Sigmoid colon (tissue), 4 donors: Measurements from ENCODE around the gene BPIFA2.

Experiments used
- CTCF ChIP-seq, 4 experiments: fragments of 450-650 bp in 3 of 4; fragments of 200-600 bp in 1 of 4; IDR thresholded peaks; one replicate each; pipeline ENCODE4 v1.5.1; 2016 to 2019; ENCODE audit warnings: antibody characterized with exemption in 4 of 4, mild to moderate bottlenecking in 3 of 4, moderate library complexity in 2 of 4
- EP300 ChIP-seq, 4 donors: sonication (generic); formaldehyde crosslinking; IDR thresholded peaks; one replicate each; pipeline ENCODE4 v1.6.1; 2017; ENCODE audit warnings: antibody characterized with exemption in 4 of 4
- POLR2A ChIP-seq, 2 donors: fragments of 450-650 bp; IDR thresholded peaks; one replicate each; pipeline ENCODE4 v1.6.1; 2016; ENCODE audit warnings: antibody characterized with exemption in 2 of 2, mild to moderate bottlenecking in 2 of 2, moderate library complexity in 2 of 2
- POLR2AphosphoS5 ChIP-seq, 4 donors: sonication (generic); formaldehyde crosslinking; IDR thresholded peaks; one replicate each; pipeline ENCODE4 v1.6.1; 2017; ENCODE audit warnings: antibody characterized with exemption in 4 of 4

- TF ChIP-seq EP300 (IDR thresholded peaks at IDR 0.05) = no peak
- no peak for TF ChIP-seq CTCF (IDR thresholded peaks at IDR 0.05)
- TF ChIP-seq POLR2A (IDR thresholded peaks at IDR 0.05) = no peak
- TF ChIP-seq POLR2AphosphoS5 (IDR thresholded peaks at IDR 0.05) = no peak
These were observed 35.9 kb upstream of the BPIFA2 start for GRCh38 chr20:33131949-33132473.
